OCI-LY7 (cell line): ENCODE results near the gene APOC1. TPM values are rescaled to one million over a fixed set of nuclear protein-coding genes. Genes with fewer than 3 reads are reported as not detected.

Experiments
- BruUV-seq: library from RNA; stranded (reverse); fragments of 400-500 nt; replicated peaks from 2 replicates; lab custom pipeline; 2021; lab: Mats Ljungman, UMichigan
- CTCF ChIA-PET: fragments of 300-600 bp; sonication (Branson Sonifier 250); formaldehyde crosslinking; loops from one replicate; lab custom pipeline; 2022; ENCODE audit warnings: antibody characterized with exemption; ENCODE audit not compliant: unreplicated experiment; lab: Charles Lee
- POLR2A ChIA-PET: fragments of 300-600 bp; sonication (Branson Sonifier 250); formaldehyde crosslinking; loops from one replicate; lab custom pipeline; 2022; ENCODE audit warnings: antibody characterized with exemption; lab: Charles Lee
- DNase-seq: peaks from one replicate; pipeline ENCODE4 v3.0.0-alpha.2; 2015; ENCODE audit warnings: low spot score
- H2AFZ ChIP-seq: fragments of 200-600 bp; sonication (generic), shearing (Covaris generic); 2 replicates; pipeline ENCODE4 v1.6.1; 2014; ENCODE audit warnings: mild to moderate bottlenecking, antibody characterized with exemption, low read length, moderate library complexity
- H3K27ac ChIP-seq: fragments of 200-600 bp; sonication (generic); 2 replicates; pipeline ENCODE4 v1.5.1; 2014; ENCODE audit warnings: mixed run types, low read depth, mild to moderate bottlenecking, moderate library complexity, low read length, inconsistent platforms; ENCODE audit not compliant: poor library complexity, severe bottlenecking
- H3K36me3 ChIP-seq: fragments of 200-600 bp; sonication (generic); 2 replicates; pipeline ENCODE4 v1.6.1; 2014; ENCODE audit warnings: mild to moderate bottlenecking, antibody characterized with exemption, low read length, moderate library complexity, mixed read lengths; ENCODE audit not compliant: insufficient read depth
- H3K4me1 ChIP-seq: fragments of 200-600 bp; sonication (generic); 2 replicates; pipeline ENCODE4 v1.5.1; 2014; ENCODE audit warnings: mild to moderate bottlenecking, low read length; ENCODE audit not compliant: insufficient read depth, poor library complexity, severe bottlenecking
- H3K4me2 ChIP-seq: fragments of 200-600 bp; sonication (generic); 2 replicates; pipeline ENCODE4 v1.6.1; 2014; ENCODE audit warnings: mild to moderate bottlenecking, low read length
- H3K4me3 ChIP-seq: fragments of 200-600 bp; sonication (generic); 2 replicates; pipeline ENCODE4 v1.5.1; 2014; ENCODE audit warnings: mild to moderate bottlenecking, low read depth, low read length; ENCODE audit not compliant: poor library complexity, severe bottlenecking
- H3K79me2 ChIP-seq: fragments of 200-600 bp; sonication (generic); 2 replicates; pipeline ENCODE4 v1.6.1; 2016; ENCODE audit warnings: low read depth, mild to moderate bottlenecking, low read length, moderate library complexity, mixed read lengths; ENCODE audit not compliant: insufficient read depth
- H3K9me2 ChIP-seq: fragments of 200-600 bp; sonication (generic); 2 replicates; pipeline ENCODE4 v1.6.1; 2016; ENCODE audit warnings: mild to moderate bottlenecking, low read length, mixed read lengths; ENCODE audit not compliant: insufficient read depth
- H3K9me3 ChIP-seq: fragments of 200-600 bp; sonication (generic); 2 replicates; pipeline ENCODE4 v1.6.1; 2014; ENCODE audit warnings: mild to moderate bottlenecking, mixed run types, low read length, mixed read lengths
- H4K20me1 ChIP-seq: fragments of 200-600 bp; sonication (generic); 2 replicates; pipeline ENCODE4 v1.6.1; 2014; ENCODE audit warnings: mild to moderate bottlenecking, antibody characterized with exemption, low read length, moderate library complexity, mixed read lengths; ENCODE audit not compliant: insufficient read depth
- CTCF ChIP-seq: fragments of 200-600 bp; sonication (generic); conservative IDR thresholded peaks from 2 replicates; pipeline ENCODE4 v1.5.1; 2014; ENCODE audit warnings: mild to moderate bottlenecking, antibody characterized with exemption, low read length, moderate library complexity, mixed read lengths
- EZH2phosphoT487 ChIP-seq: fragments of 200-600 bp; sonication (generic); IDR thresholded peaks from 2 replicates; pipeline ENCODE4 v1.6.1; 2018; ENCODE audit warnings: low read depth, borderline replicate concordance, mild to moderate bottlenecking, mixed run types, antibody characterized with exemption, low read length, moderate library complexity, mixed read lengths
- intact Hi-C: fragments of 100-400 bp; cut with micrococcal nuclease; formaldehyde crosslinking; loops from one replicate; pipeline ENCODE4 v1.10.0; 2022; ENCODE audit not compliant: unreplicated experiment
- total RNA-seq, 2 experiments: library from RNA; depleted of rRNA in 1 of 2; stranded (reverse); fragments of >200 nt in 1 of 2; shearing (Covaris generic) in 1 of 2; gene quantifications; 2 replicates each; pipeline ENCODE4 v1.2.3, GENCODE V29; 2014 to 2022

The APOC1 gene
- total RNA-seq, 2 experiments from 2014 or later, result 1.9 TPM; not detected in 1

- ChIA-PET POLR2A (no interaction called here), CTCF (no interaction called here)
- Histone ChIP-seq H4K20me1 (no peaks in the 10 kb centered on the region), H3K9me3 (no peaks in the 10 kb centered on the region), H3K27ac (no peak overlapping the region), H3K36me3 (no peaks in the 10 kb centered on the region), H3K4me2 (no peak overlapping the region), H3K9me2 (no peaks in the 10 kb centered on the region), H3K79me2 (no peaks in the 10 kb centered on the region), H3K4me1 (peaks cover 10% of the 10 kb centered on the region), H2AFZ (no peak overlapping the region), H3K4me3 (no peak overlapping the region)
- DNase-seq, result no peak
- BruUV-seq, result no TSS peak
- intact Hi-C loops, result no loop called here
- no peak for TF ChIP-seq CTCF
- no peak for TF ChIP-seq EZH2phosphoT487
Measured at GRCh38 chr19:44878120-44878865, 36.1 kb upstream of the APOC1 start.

- H3K9me3 ChIP-seq, result no peaks in the 10 kb centered on the region
- BruUV-seq, result no TSS peak
- H3K4me2 ChIP-seq, result no peak overlapping the region
- no peak overlapping the region for H3K27ac ChIP-seq
- TF ChIP-seq EZH2phosphoT487 (no peak), CTCF (no peak)
- no peak for DNase-seq
- peaks cover 10% of the 10 kb centered on the region for H3K4me1 ChIP-seq
- H3K36me3 ChIP-seq, result no peaks in the 10 kb centered on the region
- no peak overlapping the region for H3K4me3 ChIP-seq
- no peak overlapping the region for H2AFZ ChIP-seq
- ChIA-PET POLR2A (no interaction called here), CTCF (no interaction called here)
- intact Hi-C loops, result no loop called here
- H3K79me2 ChIP-seq, result no peaks in the 10 kb centered on the region
- H3K9me2 ChIP-seq, result no peaks in the 10 kb centered on the region
- no peaks in the 10 kb centered on the region for H4K20me1 ChIP-seq
Measured at GRCh38 chr19:44879309-44880065, 34.9 kb upstream of the APOC1 start.
